ENCODE measurements around the gene DCXR.

DCXR gene

DNA sequence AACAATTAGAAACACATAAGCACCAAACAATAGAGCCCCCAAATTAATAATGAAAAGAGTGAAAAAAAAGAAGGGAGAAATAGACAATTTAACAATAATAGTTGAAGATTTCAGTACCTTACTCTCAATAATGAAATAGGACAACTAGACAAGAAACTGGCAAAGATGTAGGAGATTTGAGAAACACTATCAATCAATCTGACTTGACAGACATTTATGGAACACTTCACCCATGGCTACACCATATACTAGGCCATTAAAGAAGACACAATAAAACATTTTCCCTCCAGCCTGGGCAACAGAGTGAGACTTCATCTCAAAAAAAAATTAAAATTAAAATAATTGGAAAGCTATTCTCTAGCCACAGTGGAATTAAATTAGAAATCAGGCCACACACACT lies 33.1 kb upstream of the DCXR start:
- no peak for DNase-seq

DNA sequence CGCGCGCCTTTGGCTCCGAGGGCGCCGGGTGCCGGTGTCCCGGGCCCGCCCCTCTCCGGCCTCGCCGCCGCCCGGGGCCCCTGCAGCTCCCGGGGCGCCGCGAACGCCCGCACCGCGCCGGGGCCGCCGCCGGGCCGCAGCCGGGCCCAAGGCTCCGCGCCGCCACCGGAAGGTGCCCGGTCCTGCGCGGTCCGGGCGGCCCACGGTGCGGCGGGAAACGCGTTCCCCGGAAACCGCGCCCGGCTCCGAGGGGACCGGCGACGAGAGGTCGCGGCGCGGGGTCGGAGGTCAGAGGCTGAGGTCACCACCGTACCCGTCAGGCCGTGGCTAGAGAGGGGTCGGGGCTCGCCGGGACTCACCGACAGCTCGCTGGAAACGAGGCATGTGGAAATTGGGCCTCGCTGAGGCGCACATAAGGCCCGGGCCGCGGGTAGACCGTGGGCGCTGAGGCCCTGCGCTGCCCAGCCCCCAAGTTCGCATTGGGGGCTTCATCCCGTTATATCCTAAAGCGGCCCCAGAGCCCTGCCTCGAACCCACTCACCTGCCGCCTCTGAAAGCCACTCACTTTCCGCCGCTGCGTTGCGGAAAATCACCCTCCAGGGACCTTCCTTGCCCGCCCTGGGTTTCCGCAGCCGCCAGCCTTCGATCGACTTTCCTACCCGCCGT lies 28.3 kb upstream of the DCXR start, which contains the start of gene DUS1L:
DUS1L (minus strand) TSS at position 167 of the 666 bp plus-strand sequence. CDS start 745 bp downstream, outside the sequence.
- no peak for DNase-seq

DNA sequence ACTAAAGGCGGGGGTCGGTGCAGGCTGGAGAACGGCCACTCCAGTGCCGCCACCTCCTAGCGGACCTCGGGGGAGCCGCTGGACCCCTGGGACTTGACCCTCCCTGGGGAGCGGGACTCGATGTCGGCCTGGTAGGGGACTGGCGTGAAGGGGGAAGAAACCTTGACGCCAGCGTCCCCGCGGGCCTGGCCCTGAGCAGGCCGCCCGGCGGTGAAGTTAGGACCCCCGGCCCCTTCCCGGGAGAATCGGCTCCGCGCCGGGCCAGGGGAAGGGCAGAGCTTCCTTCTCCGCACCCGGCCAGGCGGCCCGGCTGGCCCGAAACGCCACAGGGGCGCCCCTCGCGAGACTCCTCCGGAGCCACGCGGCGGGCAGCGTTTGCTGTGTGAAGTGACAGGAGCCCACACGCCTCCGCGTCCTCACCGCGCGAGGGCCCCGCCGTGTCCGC lies 27.7 kb upstream of the DCXR start:
- no peak for DNase-seq

DNA sequence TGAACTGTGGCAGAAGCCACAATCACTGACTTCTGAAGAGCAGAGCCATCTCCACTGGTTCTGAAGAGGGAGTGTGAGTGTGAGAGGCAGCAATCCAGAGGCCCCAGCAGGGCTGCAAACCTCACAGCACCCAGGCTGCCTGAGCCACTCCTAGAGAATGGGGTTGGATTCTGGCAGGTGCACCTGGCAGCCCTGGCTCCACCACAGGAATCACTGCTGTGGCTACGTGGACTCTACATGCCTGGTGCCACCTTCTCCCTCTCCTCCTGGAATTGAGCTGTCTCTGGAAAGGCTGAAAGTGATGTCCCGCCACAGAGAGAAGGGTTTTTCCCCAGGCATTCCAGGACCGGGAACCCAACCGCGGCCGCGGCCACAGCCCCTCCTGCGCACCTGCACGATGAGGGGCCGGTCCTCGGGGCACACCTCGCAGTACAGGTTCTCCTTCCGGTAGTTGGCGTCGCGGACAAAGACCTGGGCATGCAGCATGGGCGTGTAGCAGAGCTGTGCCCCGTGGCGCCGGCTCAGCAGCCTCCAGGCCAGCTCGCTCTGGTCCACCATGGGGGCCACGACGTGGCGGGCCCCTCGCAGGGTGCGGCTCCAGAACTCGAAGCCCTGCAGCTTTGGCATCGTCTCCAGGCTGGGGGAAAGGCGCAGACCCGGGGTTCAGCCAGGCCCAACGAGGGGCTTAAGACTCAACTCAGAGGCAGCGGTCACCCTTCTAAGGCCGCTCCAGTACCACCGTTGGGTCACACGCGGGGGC lies 27.1 kb upstream of the DCXR start:
- DNase-seq = no peak

DNA sequence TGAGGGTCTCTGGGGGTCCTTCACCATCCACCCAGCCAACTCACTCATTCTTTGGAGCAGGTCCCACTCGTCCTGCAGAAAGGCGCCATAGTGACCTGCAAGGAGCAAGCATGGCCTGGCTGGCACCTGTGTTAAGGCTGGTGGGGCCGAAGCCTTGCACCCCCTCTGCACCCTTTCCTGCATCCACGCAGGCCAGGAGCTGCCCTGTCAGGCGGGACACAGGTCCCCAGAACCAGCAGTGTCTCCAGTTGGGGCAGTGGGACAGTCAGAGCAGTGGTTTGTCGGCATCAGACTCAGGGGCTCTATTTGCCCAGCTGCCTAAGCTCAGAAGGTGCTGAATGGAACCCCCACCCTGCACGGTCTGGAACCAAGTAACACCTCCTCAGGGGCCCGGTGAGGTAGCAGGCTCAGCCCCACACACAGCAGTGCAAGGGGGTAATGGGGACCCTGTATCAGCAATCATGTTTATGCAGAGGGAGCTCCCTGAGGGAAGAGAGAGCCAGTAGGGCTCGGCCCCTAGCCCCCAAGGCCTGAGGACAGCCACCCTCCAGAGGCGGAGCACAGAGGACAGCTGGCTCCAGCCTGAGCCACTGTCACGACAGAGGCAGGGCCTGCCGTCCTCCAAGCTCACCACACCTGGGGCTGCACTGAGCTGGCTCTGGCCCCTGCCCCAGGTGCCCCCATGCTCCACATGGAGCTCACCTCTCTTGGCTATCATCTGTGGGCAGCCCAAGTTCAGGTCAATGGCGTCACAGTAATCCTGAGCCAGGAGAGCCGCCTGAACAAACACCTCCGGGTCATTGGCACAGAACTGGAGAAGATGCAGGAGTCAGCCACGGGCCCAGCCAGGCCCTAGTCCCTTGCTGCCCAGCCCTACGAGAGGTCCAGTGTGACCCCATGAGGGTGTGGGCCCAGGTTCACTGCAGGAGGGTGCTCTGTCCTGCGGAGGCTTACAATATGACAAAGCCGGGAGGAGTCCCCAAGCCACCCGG lies 26.2 kb upstream of the DCXR start:
- no peak for DNase-seq

DNA sequence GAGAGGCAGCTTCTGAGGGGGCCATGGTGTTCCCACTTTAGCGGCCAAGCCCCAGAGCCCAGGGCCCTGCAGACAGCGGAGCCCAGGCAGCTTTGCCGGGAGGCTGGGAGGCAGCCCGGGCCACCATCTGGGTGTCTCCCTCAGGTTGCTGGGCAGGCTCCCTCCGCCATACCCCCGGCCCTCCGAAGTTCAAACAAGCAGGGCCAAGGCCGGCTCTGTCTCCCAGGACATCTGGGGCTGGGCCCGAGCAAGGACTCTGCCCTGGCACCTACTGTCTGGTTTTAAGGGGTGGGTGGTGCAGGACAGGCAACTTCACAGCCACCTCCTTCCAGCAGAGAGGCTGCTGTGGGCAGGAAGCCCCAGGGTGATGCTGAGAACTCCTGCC lies 25.5 kb upstream of the DCXR start:
- no peak for DNase-seq

DNA sequence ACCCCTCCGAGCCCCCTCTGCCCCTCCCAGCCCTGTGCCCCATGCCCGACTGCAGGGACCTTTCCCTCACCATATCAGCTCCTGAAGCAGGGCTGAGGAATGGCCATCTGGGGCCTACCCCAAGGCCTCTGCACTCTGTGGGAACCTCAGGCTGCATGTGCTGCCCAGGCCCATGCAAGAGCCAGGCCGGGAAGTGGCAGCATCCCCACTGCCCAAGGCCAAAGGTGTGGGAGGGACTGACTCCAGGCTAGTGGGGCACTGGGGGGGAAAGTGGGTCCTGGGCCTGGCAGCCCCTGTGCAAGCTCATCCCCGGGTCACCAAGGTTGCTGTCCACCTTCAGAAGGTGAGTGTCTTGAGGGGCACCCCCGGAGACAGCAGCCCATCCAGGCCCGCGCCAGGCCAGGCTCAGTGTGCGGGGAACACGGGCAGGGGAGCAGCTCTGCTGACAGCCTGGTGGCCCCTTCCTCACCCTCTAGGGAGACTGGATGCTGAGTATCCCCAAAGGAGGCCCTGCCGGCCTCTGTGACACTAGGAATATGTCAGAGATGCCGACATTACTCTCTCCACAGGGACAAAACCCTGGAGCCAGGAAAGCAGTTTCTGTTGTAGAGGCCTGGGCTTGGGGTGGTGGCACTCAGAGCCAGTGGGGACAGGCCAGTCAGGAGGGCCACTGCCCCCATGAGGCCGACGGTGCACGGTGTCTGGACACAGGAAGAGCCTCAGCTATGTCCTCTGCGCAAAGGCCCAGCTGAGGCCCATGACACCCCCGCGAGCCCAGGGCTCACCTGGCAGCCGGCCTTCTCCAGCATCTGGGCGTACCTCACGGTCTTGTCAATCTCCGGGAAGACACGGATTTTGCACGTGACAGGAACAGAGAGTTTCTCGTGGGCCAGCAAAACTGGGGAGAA lies 24.8 kb upstream of the DCXR start:
- no peak for DNase-seq

DNA sequence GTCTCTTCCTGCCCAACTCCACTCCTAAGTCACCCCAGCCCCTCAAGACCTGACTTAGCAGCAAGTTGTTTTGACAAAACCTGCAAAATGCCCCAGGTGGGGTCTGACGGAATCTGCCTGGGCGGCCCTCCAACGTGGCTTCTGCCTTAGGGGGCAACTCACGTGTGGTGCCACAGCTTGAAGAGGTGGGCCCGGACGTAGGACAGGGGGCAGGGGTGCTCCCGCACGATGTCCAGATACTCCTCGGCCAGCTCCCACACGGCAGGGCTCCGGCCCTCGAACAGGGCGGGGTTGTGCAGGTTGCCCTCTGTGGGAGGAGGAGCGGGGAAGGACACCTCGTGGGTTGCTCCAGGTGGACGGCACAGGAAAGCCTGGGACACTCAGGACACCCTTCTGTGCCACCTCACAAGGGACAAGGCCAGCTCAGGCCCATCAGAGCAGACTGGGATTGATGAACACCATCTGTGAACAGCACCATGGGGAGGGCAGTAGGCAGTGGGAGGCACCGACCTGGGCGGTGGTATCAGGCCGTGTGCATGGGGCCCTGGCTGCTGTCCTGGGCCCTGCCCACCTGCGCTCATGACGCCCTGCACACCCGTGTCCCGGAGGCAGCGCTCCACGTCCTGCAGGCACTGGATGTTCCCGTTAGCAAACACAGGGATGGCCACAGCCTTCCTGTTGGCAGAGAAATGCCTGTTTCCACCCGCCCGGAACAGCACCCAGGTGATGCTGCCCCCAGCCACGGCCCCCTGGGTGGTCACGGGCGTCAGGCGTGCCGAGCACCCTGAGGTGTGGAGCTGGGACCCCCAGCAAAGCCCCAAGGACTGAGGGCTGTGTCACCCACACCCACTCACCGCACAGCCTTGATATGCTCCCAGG lies 23.8 kb upstream of the DCXR start:
- no peak for DNase-seq

DNA sequence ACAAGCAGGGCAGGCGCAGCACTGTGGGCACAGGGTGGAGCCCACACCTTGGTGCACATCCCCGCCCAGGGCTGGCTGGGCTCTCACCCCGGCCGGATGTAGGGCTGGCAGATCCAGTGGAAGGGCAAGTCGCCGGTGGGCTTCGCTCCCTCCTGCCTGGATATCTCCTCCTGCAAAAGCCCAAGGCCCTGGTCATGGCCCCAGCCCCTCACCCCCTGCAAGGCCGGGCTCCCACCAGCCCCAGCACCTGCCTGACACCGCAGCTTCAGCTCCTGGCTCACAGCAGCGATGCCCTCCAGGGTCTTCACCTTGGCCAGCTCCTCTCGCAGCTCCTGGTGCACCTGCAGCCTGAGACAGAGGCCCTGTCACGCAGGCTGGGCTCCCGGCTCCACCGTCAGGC lies 23.1 kb upstream of the DCXR start:
- DNase-seq = no peak

DNA sequence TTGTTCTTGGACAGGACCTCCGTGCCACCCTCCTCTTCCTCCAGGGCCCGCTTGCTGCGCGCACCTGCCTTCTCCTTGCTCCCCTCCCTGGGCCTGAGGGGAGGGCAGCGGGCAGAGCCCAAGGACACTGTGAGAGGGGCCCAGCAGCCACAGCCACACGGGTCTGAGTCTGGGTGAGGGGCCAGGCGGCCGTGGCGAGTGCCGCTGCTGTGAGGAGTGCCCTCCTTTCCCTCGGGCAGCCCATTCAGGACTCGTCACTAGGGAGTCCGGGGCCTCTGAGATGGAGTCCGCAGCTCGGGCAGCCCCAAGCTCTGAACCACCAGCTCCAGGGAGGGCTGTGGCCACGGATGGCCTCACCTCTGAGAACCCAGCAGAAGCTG lies 22.5 kb upstream of the DCXR start:
- DNase-seq = no peak

DNA sequence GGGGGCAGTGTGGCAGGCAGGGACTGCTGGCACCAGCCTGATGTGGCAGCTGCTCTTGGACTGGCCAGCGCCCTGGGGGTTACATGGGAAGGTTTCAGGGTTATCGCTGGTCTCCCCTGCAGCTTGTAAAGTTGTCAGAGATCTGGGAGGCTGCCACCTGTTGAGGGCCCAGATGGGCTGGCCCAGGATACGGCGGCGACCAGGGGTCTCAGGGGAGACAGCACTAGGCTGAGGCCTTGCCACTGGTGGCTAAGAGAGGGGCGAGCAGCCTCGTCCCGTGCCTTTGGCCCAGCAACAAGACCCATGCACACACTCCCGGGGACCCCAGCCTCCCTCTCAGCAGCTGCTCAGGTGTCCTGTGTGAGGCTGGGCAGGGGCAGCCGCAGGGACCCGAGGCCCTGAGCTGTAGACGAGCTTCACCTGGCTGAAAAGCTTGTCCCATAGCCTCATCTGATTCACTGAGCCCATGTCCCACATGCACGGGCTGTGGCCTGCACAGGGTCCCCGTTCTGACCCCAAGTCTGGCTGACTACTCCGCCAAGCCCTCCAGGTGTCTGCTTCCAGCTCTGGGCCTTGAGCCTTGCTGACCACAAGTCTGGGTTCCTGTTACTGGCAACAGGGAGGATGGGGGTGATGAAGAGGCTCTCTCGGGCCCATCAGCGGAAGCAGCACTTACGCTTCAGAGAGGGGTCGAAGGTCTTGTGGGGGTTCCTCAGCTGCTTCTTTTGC lies 21.9 kb upstream of the DCXR start:
- DNase-seq = no peak

DNA sequence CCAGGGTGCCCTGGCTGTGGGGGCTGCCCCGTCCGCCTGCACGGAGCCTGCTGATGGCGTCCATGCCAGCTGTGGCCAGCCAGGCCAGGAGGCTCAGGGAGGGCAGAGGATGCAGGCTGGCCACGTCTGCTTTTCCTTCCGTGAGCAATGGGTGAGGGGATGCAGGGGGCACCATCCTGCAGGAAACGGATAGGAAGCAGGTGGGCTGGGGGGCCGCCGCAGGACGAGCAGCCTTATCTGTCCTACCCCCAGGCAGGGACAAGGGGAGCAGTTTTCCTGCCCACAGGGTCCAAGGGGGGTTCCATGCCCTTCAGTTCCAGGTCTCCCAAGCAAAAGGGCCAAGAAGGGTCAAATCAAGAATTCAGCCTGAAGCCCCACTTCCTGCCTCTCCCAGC lies 21.4 kb upstream of the DCXR start:
- DNase-seq = no peak

DNA sequence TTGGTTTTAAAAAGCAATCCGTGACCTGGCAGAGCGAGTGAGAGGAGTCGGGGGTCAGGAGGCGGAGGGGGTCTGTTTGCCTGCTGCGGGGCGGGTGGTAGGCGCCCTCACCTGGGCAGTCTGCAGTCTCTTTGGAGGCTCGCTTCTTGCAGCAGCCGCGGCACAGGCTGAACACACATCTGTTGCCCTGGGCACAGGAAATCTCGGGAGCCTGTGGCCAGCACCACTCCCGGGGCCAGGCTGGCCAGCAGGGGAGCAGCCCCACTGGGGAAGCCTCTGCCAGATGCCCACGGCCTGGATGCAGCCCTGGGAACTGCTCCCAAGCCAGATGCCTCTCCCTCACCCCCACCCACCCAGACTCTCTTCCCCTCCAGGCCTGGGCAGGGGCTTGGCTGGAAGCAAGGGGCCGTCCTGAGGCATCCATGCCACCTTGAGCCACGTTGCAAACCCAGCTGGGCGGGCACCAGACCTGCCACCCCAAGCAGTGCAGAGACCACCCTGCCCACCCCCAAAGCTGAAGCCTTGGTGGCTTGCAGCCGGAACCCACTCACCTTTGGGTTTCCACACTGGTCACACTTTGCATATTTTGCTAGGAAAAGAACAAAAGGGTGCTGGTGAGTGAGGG lies 20.8 kb upstream of the DCXR start:
- DNase-seq = no peak

DNA sequence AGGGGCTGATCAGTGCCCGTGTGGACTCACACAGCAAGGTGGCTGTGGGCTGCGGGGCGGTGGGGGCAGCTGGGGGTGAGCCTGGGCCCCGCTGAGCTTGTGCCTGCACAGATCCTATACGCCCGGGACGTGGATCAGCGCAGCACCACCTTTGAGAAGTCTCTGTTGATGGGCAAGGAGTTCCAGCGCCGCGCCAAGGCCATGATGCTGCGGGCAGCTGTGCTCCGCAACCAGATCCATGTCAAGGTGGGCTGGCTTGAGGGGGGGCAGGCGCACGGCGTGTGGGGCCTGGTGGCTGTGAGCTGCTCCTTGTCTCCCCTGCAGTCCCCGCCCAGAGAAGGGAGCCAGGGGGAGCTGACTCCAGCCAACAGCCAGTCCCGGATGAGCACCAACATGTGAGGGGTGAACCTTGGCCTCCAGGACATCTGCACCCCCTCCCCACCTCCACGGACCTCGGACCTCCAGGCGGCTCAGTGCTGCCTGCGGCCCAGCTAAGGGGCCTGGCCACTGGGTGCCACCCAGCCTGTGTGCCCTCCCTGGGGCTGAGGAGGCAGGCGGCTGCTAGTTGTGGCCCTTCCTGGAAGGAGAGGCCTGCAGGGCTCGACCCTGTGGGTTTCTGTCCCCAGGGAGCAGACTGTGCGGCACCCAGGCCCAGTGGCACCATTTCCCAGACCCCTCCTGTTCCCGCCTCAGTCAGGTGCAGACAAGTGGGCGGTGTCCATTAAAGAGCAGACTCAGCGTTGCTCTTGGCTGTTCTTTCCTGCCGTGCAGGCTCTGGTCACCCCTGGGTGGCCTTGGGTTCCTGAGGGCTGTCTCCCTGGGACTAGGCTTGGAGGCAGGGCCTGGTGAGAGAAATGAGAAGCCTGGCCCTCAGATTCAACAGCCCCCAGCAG lies 19.5 kb upstream of the DCXR start:
- no peak for DNase-seq

DNA sequence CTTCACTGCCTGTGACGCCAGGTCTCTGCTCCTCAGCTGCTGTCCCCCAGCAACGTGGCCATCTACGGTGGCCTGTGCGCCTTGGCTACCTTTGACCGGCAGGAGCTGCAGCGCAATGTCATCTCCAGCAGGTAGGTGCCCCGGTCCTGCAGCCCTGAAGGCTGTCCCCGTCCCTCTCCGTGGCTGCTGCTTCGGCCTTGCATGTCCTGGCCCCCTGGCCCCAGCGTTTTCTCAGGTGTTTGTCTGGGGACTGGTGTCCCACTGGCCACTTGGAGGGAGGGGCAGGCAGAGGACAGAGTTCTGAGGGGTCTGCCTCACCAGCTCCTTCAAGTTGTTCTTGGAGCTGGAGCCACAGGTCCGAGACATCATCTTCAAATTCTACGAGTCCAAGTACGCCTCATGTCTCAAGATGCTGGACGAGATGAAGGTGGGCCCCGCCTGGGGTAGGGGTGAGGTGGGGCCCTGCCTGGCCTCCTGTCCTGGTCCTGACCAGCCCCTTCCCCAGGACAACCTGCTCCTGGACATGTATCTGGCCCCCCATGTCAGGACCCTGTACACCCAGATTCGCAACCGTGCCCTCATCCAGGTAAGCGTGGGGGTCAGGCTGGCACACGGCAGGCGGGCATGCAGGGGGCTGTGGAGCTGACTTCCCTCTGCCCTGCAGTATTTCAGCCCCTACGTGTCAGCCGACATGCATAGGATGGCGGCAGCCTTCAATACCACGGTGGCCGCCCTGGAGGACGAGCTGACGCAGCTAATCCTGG lies 18.6 kb upstream of the DCXR start:
- no peak for DNase-seq

DNA sequence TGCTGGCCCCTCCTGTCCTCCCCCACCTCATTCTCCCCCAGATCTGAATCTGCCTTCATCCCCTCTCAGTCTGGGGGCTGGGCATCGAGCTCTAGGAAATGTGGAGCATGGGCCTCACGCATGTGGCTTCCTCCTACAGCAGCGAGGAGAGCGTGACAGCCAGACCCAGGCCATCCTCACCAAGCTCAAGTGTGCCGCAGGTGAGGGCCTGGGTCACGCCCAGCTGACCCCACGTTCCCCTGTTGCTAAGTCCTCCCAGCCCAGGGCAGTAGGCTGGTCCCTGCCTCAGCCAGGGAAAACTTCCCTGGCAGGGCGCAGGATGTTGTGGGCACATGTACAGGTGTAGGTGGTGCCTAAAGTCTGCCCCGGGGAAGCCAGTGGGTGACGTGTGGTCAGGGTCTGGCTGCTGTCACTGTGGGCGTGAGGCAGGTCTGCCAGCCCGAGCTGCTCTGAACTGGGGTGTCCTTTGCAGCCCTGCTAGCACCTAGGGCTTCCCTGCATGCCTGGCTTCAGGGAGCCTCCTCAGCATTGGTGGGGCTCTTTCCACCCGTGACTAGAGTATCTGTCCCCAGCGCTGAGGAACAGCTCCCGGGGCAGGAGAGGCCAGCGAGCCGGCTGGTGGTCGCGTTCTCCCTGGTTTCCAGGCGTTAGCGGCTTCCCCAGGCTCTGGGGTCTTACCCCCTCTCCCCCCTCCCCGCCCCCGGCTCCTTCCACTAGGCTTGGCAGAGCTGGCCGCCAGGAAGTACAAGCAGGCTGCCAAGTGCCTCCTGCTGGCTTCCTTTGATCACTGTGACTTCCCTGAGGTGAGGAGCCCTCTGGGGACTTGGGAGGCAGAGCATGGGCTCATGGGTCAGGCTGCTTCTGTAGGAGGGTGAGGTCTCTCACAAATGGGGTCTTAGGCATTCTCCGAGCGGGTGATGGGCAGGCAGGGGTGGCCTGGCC lies 17.8 kb upstream of the DCXR start:
- no peak for DNase-seq
